Kidney (tissue), 14 donors: ENCODE data around the gene NACA2. TPM values are rescaled to one million over a fixed set of nuclear protein-coding genes. Genes with fewer than 3 reads are reported as not detected.
"Not testable (repeated sequence)": the region's sequence is repeated elsewhere in the genome, so short reads cannot be mapped to it uniquely, and the experiment has no call there.

Experiments used
- DNase-seq, 5 donors: peaks; one replicate each; pipeline ENCODE4 v3.0.0-alpha.2; 2013 to 2020
- FAIRE-seq: peaks from 2 replicates; lab custom pipeline; 2012; peaks lifted over from hg19 to GRCh38; lab: Jason Lieb, UNC
- H3K27ac ChIP-seq, 2 donors: one replicate each; pipeline ENCODE4 v1.7.0; 2013; ENCODE audit warnings: low read depth in 2 of 2, low read length in 2 of 2, inconsistent platforms in 1 of 2
- H3K27me3 ChIP-seq: one replicate; pipeline ENCODE4 v1.7.1; 2013; ENCODE audit warnings: low read length, inconsistent platforms; ENCODE audit not compliant: control insufficient read depth, insufficient read depth
- H3K36me3 ChIP-seq, 3 donors: one replicate each; pipeline versions ENCODE4 v1.7.0 to v1.7.1; 2013; ENCODE audit warnings: low read length in 3 of 3, control low read depth in 1 of 3, inconsistent platforms in 1 of 3; ENCODE audit not compliant: insufficient read depth in 3 of 3, control insufficient read depth in 2 of 3
- H3K4me1 ChIP-seq, 3 donors: one replicate each; pipeline versions ENCODE4 v1.7.0 to v1.7.1; 2013; ENCODE audit warnings: low read length in 3 of 3, inconsistent platforms in 1 of 3, low read depth in 1 of 3; ENCODE audit not compliant: control insufficient read depth in 2 of 3, insufficient read depth in 2 of 3
- H3K4me3 ChIP-seq, 3 donors: one replicate each; pipeline versions ENCODE4 v1.7.0 to v1.8.1; 2013; ENCODE audit warnings: low read length in 3 of 3, control low read depth in 1 of 3, inconsistent platforms in 1 of 3
- H3K9ac ChIP-seq, 3 donors: one replicate each; pipeline versions ENCODE4 v1.7.0 to v1.7.1; 2013; ENCODE audit warnings: low read length in 3 of 3, control low read depth in 1 of 3, inconsistent platforms in 1 of 3
- H3K9me3 ChIP-seq, 3 donors: one replicate each; pipeline versions ENCODE4 v1.7.0 to v1.7.1; 2013; ENCODE audit warnings: low read length in 3 of 3, control low read depth in 1 of 3, inconsistent platforms in 1 of 3; ENCODE audit not compliant: control insufficient read depth in 2 of 3, insufficient read depth in 1 of 3
- CTCF ChIP-seq: IDR thresholded peaks from 3 replicates; pipeline ENCODE4 v1.5.1; 2012; ENCODE audit warnings: mild to moderate bottlenecking, moderate library complexity, borderline replicate concordance; ENCODE audit not compliant: insufficient read depth; ENCODE audit errors: extremely low read depth
- intact Hi-C: fragments of 100-400 bp; cut with DNase I; formaldehyde crosslinking; loops from one replicate; pipeline ENCODE4 v1.11.1; 2022
- polyA plus RNA-seq: library from polyadenylated mRNA; stranded (reverse); fragments of 350-450 nt; fragmentation: Illumina TruSeq; extraction: RNeasy Lipid Tissue Mini Kit (QIAGEN cat#74804); gene quantifications from one replicate; pipeline ENCODE4 v1.2.3, GENCODE V29; 2014; ENCODE audit warnings: low read depth, low replicate concordance; ENCODE audit not compliant: insufficient read depth
- total RNA-seq: library from RNA; stranded (reverse); fragmentation: NEBNext Ultra II Directional; extraction: Animal tissue kit (Norgen Biotek cat#: 25700); gene quantifications from one replicate; pipeline ENCODE4 v1.2.1, GENCODE V29; 2021
- donor health status: control.
- donor health status: control.
- donor health status: control.
- donor health status: control.
- donor health status: control.
- donor health status: DM: yes; HTN: yes; CAD: no.
- donor health status: Normal renal cell carcinoma (clear cell type).

The NACA2 gene
- total and polyA plus RNA-seq, 2 donors from 2014 or later: not detected

GRCh38 chr17:61565850-61566249, 25.2 kb downstream of the NACA2 start:
- H3K4me1 ChIP-seq, H3K9me3 ChIP-seq, H3K36me3 ChIP-seq, H3K27me3 ChIP-seq, intact Hi-C loops, FAIRE-seq, H3K4me3 ChIP-seq, DNase-seq, H3K27ac ChIP-seq, H3K9ac ChIP-seq: not testable (repeated sequence)

- Histone ChIP-seq H3K9me3 (peaks cover 0 to 3% (median 0%) of the 10 kb centered on the region in 3 donors), H3K4me3 (no peak overlapping the region), H3K36me3 (no peaks in the 10 kb centered on the region), H3K27me3 (no peaks in the 10 kb centered on the region), H3K9ac (no peak overlapping the region), H3K4me1 (no peaks in the 10 kb centered on the region), H3K27ac (no peak overlapping the region)
- DNase-seq (no peak), FAIRE-seq (no peak)
- no peak for TF ChIP-seq CTCF
- intact Hi-C loops: no loop called here
These were observed 25.8 kb downstream of the NACA2 start for GRCh38 chr17:61565213-61565612.

- Histone ChIP-seq H3K27me3 (no peaks in the 10 kb centered on the region), H3K9me3 (no peaks in the 10 kb centered on the region), H3K4me1 (no peaks in the 10 kb centered on the region), H3K9ac (no peak overlapping the region), H3K27ac (no peak overlapping the region), H3K4me3 (no peak overlapping the region), H3K36me3 (no peaks in the 10 kb centered on the region)
- intact Hi-C loops: no loop called here
- no peak for FAIRE-seq
- no peak for DNase-seq
- TF ChIP-seq CTCF: no peak
These were observed 28.7 kb downstream of the NACA2 start for GRCh38 chr17:61562287-61562686.

- FAIRE-seq (no peak), DNase-seq (no peak)
- intact Hi-C loops: no loop called here
These were observed 29.7 kb downstream of the NACA2 start for GRCh38 chr17:61561354-61561753.

More at GRCh38 chr17:61561354-61561753, 29.7 kb downstream of the NACA2 start:
- Histone ChIP-seq H3K27ac (no peak overlapping the region), H3K36me3 (no peaks in the 10 kb centered on the region), H3K4me1 (no peaks in the 10 kb centered on the region), H3K27me3 (no peaks in the 10 kb centered on the region), H3K4me3 (no peak overlapping the region), H3K9me3 (no peaks in the 10 kb centered on the region), H3K9ac (no peak overlapping the region)
- TF ChIP-seq CTCF: no peak
